GM21825 (cell line): Measurements from ENCODE around the gene TNS1.

ENCODE experiments used
- ATAC-seq: cut with Tn5 transposase; IDR thresholded peaks from one replicate; pipeline ENCODE4 v1.9.1; 2021; ENCODE audit warnings: mild to moderate bottlenecking, moderate library complexity; ENCODE audit not compliant: unreplicated experiment

TNS1 gene

DNA sequence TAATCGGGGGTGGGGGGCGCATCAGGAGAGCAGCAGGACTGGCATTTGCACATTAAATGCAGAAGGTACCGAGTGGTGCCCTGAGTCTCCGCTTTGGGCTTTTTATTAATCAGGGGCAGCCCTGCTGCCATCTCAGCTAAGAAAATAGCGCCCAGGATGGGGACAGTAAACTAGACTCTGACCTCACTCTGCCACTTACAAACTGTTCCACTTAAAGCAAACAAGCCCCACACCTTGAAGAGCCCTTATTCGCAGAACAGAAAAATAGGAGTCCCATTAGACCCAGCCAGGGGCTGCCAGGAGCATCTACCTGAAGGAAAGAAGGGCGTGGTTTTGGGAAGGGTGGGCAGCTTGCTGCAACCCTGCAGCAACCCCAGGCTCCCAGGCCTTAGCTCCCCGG is 165.3 kb downstream of the TNS1 start:
- ATAC-seq, result no peak

GRCh38 chr2:217836901-217837491 is 165.8 kb downstream of the TNS1 start:
- no peak for ATAC-seq

DNA sequence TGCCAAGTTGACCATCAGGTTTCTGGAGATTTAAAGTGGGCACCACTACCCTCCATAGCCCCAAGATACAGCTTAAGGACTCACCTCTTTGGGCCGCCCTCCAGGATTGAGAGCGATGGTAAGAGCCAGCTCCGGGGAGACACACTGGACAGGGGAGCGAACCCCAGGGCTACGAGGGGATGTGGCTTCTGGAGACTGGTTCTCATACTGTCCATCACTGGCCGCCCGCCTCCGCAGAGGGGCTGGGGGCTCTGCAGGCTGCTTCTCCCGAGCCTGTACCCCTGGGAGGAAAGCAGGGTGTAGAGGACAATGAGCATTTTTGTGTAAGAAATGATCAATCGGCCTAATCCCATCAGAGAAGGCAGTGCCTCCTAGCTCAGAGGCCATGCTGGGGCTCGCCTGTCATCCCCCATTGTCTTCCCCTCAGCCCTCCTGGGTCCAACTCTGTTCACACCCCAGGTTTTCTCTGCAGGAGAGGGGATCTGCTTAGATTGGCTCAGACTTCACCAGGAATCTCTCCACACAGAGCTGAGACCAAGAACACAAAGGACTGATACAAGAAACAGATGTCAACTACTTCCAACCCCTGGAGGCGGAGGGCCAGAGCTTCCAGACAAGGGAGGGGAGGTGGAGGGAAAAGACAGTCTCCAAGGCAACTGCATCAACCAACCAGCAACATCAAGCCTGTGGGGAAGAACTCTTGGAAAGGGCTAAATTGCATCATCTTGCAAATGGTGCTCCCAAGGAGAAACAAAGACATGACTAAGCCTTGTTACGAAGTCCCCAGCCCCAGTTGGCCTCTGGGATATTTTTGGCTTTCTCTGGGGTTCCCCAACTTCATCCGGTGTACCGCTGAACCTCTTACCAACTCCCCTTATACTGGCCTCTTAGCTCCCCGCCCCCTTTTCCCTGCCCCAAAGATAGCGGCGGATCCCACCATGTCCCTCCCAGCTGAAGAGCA is 166.6 kb downstream of the TNS1 start:
- ATAC-seq, result no peak

DNA sequence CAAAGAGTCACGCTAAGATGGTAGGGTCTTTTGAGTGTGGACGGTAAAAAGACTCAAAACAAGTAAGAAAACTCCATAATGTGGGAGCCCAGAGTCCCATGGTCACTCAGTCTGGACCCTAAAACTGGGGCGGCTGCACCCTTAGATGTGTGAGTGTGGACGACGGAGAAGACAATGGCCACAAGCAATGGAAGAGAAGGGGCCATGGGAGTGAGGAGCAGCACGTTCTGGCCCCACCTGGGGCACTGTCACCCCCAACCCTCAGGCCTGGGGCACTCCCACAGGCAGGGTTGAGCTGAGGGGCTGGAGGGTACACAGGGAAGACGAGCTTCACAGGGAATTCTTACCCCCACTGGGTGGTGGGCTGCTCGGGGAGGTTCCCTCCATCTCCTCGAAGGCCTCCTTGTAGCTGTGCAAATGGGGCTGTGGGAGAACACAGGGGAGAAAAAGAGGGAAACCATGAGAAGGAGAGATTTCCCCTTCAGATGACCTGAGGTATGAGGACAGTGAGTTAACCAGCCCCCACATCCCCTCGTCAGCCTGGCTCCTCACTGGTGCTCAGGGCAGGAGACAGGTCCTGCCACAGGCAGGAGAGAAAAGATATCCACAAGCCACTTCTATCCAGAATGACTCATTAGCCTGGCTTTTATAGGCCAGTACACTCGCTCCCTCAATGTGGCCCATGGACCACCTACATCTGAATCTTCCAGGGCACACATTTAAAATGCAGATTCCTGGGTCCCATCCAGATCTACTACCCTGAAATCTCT is 167.9 kb downstream of the TNS1 start:
- ATAC-seq, result no peak

- no peak for ATAC-seq
Observed at GRCh38 chr2:217834057-217834620, 168.7 kb downstream of the TNS1 start.

GRCh38 chr2:217833439-217833838 is 169.4 kb downstream of the TNS1 start:
- ATAC-seq, result no peak

DNA sequence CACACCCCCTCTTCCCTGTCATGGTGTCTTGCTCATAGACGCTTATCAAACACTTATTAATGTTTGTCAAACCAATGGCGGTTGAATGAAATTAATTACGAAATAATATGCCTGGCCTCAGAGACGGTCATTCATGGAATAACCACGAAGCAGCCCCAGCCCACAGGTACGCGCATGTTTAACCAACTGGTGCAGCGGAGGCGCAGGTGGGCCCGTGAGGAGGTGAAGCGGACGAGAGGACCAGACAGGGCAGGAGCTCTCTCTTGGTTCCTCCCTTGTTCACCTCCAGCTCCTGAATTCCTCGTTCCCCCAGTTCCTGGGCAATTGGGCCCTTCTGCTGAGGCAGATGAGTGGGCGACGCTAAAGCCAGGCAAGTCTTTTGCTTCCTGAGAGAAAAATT is 169.8 kb downstream of the TNS1 start:
- no peak for ATAC-seq

DNA sequence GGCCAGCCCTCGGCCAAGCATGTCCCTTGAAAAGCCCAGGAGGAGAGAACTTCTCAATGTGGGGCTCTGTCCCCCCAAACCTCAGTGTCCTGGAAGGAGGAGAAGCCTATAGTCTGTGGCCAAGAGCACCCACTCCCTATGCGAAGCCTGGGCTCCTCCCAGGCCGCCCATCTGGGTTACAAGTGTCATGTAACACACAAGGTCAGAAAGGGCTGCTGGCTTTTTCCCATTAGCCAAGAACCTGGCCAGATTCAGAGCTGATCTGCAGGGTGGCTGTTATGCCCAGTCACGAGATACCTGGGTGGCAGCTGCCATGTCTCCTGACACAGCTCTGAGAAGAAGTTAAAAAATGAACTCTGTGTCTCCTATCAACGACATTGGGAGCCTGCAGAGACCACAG is 170.7 kb downstream of the TNS1 start:
- no peak for ATAC-seq

DNA sequence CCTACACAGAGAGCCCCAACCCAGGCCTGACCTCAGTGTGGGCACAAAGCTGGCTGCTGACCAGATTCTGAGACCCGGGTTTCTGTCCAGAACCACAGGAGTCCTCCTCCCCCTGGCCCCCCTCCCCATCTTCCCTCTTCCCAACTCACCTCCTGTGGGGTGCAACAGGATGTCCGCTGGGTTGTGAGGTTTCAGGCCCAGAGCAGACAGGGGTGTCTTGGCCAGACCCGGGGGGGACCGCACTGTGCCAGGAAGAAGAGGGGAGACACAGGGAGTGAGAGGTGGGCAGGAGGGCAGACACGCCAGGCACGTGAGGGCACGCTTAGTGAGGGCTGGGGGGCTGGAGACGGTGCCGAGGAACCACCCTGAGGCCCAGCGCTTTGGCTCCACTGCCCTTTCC is 171.5 kb downstream of the TNS1 start:
- no peak for ATAC-seq

DNA sequence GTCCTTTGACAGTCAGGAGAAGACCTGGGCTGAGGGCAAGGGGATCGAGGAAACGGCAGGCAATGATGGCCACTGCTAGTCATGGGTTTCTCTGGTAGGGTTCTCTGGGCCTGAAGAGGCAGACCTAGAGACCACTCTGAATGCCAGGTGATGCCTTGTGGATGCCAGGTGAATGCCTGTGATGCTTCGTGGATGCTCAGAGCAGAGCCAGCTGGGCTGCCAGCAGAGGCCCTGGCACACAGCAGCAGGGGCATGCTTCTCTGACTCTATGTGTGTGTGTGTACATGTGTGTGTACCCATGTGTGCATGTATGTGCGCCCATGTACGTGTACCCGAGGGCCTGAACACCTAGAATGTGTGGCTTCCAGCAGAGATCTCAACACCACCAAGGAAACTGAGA is 172.0 kb downstream of the TNS1 start:
- ATAC-seq, result no peak

DNA sequence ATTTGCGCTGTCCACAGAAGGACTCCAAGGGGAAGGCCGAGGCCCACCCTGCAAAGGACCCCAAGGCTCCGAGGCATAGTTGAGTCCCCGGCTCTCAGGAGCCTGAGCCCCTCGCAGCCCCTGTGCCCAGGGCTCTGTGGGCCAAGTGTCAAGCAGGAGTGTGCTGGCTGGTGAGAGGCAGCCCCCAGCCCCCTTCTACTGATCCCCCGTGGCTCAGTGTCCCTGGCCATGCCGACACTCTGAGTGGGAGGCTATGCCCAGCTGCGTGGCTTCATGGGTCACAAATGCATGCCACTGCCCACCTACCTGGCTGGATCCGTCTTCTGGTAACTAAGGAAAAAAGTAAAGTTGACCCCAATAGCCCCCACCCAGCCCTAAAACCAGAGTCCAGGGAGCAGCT is 172.7 kb downstream of the TNS1 start:
- no peak for ATAC-seq

DNA sequence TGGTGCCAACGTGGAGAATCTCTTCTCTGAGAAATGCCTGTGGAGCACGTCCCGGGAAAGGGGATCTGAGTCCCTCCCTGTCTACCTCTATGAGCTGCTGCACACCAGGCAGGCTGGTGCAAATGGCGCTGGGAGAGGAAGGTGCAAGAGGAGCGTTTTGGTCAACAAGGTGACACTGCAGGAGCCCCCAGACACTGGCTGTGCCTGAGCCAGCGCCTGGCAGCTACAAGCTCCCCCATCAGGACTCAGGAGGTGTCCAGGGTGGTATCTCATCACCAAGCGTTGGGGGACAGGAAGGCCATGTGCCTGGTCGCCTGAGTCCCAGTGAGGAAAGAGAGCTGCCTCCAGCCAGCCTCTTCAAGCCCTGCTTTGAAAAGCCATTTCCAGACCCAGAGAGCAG is 173.4 kb downstream of the TNS1 start:
- no peak for ATAC-seq

DNA sequence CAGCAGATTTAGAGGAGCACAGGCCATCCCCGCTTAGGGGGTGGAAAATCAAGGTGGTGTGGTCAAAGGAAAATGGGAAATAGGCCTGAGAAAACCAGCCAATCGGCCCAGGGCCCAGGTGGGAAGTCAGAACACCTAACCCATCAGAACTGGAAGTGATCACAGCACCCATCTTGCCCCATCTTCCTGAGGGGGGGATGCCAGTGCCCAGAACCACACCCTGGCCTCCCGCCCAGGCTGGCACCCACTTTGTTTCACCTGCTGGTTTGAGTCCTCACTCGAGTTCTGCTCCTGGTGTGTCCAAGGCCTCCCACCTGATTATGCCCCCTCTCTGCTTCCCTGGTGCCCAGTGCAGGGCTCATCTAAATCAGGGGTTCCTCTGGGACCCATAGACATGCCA is 174.5 kb downstream of the TNS1 start:
- no peak for ATAC-seq

DNA sequence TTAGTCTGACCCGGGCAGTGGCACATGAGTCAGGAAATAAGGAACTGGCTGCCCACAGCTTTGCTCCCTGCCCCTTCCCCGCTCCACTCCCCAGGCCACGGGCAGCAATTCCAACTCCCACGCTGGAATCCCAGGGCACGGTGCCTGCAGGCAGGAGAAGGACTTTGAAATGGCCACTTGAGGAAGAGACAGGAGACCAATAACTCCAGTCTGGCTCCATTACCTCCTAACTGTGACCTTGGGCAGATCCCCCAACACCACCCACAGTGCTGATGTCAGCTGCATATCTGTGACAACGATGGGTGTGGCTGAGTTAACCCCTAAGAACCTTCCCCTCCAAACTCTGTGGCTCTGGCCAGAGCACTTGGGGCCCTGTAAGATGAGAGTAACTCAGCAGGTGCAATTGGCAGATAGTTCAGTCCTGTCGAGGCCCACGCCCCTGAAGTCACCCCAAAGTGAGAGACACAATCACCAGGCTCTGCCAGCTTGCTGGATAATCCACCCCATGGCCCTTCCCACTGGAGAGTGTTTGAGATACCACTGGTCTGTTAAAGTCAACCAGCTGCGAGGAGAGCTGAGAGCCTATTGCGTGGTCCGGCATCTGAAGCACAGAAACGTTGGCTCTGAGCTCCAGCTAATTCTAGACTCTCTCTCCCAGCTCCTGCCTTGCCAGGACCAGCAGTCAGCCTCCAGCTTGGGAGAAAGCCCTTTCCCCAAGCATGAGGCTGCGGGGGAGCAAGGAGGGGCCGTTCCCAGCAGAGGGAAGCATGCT is 175.2 kb downstream of the TNS1 start:
- no peak for ATAC-seq

DNA sequence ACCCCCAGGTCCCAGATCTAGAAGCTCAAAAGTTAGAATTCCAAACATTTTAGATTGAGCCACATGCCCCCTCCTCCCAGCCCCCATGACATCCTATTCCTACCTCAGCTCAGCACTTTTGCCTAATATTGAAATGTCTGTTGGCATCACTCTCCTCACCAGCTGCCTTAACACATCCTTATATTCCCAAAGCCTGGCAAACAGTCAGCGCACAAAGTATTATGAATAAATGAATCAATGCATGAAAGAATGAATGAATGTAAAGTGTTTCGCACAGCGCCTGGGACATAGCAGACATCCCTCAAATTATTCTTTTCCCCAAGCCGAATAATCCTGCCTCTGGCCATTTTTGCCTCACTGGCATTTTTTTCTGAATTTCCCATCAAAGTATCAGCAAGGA is 175.8 kb downstream of the TNS1 start:
- no peak for ATAC-seq

GRCh38 chr2:217826520-217826919 is 176.3 kb downstream of the TNS1 start:
- no peak for ATAC-seq

DNA sequence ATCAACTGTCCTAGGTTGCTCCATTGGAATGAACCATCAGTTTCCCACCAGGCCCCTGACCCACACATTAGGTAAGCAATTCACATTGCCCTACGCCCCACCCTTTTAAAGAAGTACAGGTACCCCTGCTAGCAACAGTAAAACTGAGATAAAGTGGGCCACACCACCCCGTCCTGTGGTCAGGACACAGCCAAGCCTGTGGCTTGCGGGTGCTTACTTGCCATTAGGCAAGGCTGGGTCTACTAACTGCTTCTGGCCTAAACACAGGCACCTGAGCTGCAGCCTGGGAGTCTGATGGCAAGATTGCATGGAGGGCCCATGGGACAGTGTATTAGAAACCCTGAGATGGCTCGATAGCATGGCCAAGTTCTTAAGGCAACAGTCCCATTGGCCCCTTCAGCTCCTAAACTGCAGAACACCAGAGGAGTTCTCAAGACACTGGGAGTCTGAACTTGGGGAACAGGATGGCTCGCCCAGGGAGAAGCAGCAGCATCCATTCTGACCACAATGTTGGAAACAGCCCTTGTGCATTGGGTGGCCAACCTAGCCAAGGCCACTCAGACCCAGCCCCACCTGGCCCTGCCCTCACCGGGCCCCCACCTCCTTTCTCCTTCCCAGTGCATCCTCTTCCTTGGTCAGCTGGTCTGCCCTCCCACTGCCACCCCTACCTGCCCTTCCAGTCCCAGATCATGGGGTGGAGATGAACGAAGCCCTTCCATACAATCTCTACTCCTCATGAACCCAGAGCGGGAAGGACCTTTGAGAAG is 177.1 kb downstream of the TNS1 start:
- no peak for ATAC-seq

DNA sequence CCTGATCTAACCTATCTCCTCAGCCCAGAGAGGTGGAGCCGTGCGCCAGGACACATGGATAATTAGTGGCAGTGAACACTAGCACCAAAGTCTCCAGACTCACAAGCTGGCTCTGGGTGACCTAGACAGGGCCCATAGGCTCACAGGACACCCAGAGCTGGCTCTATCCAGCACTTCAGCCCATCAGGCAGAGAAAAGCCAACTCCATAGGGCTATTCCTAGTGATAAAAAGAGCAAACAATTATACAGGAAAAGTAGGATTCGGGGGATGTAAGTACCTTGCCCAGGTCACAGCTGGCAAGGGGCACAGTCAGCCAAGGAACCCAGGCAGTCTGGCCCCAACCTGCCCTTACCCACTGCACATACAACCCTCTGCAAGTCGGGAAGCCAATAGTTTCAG is 178.6 kb downstream of the TNS1 start:
- no peak for ATAC-seq

- ATAC-seq, result no peak
Observed at GRCh38 chr2:217823626-217824025, 179.2 kb downstream of the TNS1 start.
